Mucosa of descending colon (tissue), 3 donors: Measurements from ENCODE around the gene RELN. TPM values are rescaled to one million over a fixed set of nuclear protein-coding genes. Genes with fewer than 3 reads are reported as not detected.

Experiments
- ATAC-seq: fragments of 200-7000 bp; cut with Tn5 transposase; one replicate; pipeline ENCODE4 v1.9.1; 2020; ENCODE audit warnings: mild to moderate bottlenecking, moderate library complexity
- DNase-seq, 3 donors: peaks; one replicate each; pipeline ENCODE4 v3.0.0-alpha.2; 2020
- H3K36me3 ChIP-seq: fragments of 200-600 bp; one replicate; pipeline ENCODE4 v1.8.0; 2021; ENCODE audit warnings: low read depth, mild to moderate bottlenecking
- H3K4me1 ChIP-seq: fragments of 200-600 bp; one replicate; pipeline ENCODE4 v1.8.0; 2021; ENCODE audit warnings: low read depth, mild to moderate bottlenecking
- H3K4me3 ChIP-seq: fragments of 200-600 bp; one replicate; pipeline ENCODE4 v1.8.0; 2021; ENCODE audit warnings: mild to moderate bottlenecking
- H3K9me3 ChIP-seq: fragments of 200-600 bp; one replicate; pipeline ENCODE4 v1.8.0; 2021; ENCODE audit warnings: mild to moderate bottlenecking
- intact Hi-C, 2 donors: fragments of 100-400 bp; cut with DNase I in 1 of 2; cut with micrococcal nuclease in 1 of 2; formaldehyde crosslinking; loops; one replicate each; pipeline versions ENCODE4 v1.11.0 to v1.11.1; 2022; cut with DNase I, micrococcal nuclease
- total RNA-seq, 3 donors: library from RNA; stranded (reverse); fragmentation: NEBNext Ultra II Directional in 2 of 3; extraction: Animal tissue kit (Norgen Biotek cat#: 25700) in 2 of 3; gene quantifications; one replicate each; pipeline versions ENCODE4 v1.2.1 to v1.2.4, GENCODE V29; 2021 to 2023
- TF ChIP-seq, protein P1 (sequence below): fragments of 200-600 bp; IDR thresholded peaks from one replicate; pipeline ENCODE4 v1.8.0; 2022; ENCODE audit warnings: antibody characterized with exemption, mild to moderate bottlenecking
- donor health status: DM: no; HTN: no; CAD: no; lungs with moderate emphysema.
- donor health status: DM: no; HTN: no; CAD: no.
- donor health status: DM: no; HTN: yes; CAD: no.

Gene RELN
- total RNA-seq, 3 donors from 2014 or later = 1.1 to 4.4 (median 2.4) TPM

DNA sequence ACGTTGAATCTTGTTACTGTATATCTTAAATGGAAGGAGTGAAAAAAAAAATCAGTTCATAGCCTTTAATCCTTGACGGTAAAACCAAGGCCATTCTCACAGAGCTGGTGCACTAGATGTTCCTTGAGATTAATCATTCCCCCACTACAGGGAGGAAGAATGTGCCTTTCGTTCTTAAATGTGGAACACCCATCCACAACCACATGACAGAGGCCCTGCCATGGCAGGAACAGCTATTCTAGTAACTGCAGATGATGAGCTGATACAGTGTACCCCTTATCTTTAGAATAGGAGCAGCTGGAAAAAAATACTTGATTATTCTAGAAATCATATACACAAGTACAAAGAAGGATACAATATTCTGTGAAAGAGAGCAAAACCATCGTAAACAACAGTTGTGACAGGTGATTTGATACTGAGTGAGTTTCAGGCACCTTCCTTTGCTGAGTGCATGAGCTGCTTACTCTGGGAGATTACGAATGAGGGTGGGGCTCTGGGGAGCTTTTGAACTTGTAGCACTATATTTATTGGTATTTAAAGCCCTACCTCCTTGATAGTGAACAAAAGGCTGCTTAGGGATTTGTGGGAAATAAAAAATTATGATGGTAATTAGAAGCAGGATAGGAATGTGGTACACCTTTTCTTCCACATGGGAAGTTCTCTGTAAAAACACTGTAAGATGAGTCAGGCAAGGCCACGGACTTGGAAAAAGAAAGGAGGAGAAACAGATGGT, 299.1 kb downstream of the RELN start:
- ATAC-seq (no peak), DNase-seq (no peak)
- no peaks in the 10 kb centered on the region for H3K9me3 ChIP-seq
- no peaks in the 10 kb centered on the region for H3K4me1 ChIP-seq
- TF ChIP-seq, protein P1, sequence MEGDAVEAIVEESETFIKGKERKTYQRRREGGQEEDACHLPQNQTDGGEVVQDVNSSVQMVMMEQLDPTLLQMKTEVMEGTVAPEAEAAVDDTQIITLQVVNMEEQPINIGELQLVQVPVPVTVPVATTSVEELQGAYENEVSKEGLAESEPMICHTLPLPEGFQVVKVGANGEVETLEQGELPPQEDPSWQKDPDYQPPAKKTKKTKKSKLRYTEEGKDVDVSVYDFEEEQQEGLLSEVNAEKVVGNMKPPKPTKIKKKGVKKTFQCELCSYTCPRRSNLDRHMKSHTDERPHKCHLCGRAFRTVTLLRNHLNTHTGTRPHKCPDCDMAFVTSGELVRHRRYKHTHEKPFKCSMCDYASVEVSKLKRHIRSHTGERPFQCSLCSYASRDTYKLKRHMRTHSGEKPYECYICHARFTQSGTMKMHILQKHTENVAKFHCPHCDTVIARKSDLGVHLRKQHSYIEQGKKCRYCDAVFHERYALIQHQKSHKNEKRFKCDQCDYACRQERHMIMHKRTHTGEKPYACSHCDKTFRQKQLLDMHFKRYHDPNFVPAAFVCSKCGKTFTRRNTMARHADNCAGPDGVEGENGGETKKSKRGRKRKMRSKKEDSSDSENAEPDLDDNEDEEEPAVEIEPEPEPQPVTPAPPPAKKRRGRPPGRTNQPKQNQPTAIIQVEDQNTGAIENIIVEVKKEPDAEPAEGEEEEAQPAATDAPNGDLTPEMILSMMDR = no peak
- H3K36me3 ChIP-seq = no peaks in the 10 kb centered on the region
- intact Hi-C loops = no loop called here
- H3K4me3 ChIP-seq = no peak overlapping the region

DNA sequence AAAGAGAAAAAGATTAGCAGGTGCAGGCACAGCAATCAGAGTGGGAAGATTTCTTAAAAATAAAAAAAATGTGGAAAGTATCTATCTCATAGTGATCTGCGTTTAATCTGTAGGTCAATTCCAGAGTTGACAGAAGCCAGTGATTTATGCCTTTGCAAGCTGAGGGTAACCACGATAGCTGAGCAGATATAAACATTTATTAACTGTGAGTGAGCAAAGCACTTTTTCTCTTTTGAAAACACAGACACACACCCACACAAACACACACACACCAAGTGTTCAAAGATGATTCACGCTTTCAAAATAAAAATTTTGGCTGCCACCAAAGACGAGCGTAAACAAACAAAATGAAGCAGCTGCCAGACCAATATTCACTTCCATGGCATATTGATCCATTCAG, 300.2 kb downstream of the RELN start:
- Histone ChIP-seq H3K9me3 (no peaks in the 10 kb centered on the region), H3K4me1 (no peaks in the 10 kb centered on the region), H3K4me3 (no peak overlapping the region), H3K36me3 (no peaks in the 10 kb centered on the region)
- DNase-seq = no peak
- TF ChIP-seq, protein P1 = no peak
- intact Hi-C loops = no loop called here
- no peak for ATAC-seq

DNA sequence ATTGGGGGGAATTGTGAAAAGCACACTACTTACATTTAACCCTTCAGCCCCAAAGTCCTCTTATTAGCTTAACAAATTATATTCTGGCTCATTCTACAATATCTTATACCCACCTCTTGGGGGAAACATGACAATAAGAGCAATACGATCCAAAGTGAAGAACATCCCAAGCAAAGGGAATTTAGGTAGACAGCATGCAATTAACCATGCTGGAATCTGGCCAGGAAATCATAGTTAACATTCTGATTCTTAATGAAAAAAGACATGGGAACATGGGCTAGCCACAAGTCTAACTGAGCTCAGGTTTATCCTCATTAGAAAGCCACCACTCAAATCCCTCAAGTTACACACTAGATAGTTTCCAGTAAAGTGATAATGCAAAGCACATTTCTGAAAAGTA, 301.5 kb downstream of the RELN start:
- no peak overlapping the region for H3K4me3 ChIP-seq
- ATAC-seq = no peak
- intact Hi-C loops = no loop called here
- no peaks in the 10 kb centered on the region for H3K36me3 ChIP-seq
- no peaks in the 10 kb centered on the region for H3K9me3 ChIP-seq
- DNase-seq = no peak
- TF ChIP-seq, protein P1 = no peak
- H3K4me1 ChIP-seq = no peaks in the 10 kb centered on the region

DNA sequence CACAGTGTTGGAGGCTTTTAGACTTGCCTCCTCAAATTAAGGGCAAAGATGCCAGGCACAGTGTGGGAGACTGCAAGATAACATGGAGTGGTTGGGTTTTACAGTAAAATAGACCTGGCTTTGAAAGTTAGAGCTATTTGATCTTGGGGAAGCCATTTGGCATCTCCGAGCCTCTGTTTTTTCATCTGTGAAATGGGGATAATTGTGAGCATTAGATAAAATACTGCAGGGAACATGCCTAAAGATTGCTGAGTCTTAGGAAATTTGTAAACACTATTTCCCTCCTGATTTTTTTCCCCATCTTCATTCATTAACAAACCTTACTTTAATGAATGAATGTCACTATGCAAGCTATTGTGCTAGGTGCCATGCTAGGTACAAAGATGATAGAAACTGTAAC, 302.2 kb downstream of the RELN start:
- Histone ChIP-seq H3K4me3 (no peak overlapping the region), H3K9me3 (no peaks in the 10 kb centered on the region), H3K4me1 (no peaks in the 10 kb centered on the region), H3K36me3 (no peaks in the 10 kb centered on the region)
- TF ChIP-seq, protein P1 = no peak
- intact Hi-C loops = no loop called here
- ATAC-seq (no peak), DNase-seq (no peak)

DNA sequence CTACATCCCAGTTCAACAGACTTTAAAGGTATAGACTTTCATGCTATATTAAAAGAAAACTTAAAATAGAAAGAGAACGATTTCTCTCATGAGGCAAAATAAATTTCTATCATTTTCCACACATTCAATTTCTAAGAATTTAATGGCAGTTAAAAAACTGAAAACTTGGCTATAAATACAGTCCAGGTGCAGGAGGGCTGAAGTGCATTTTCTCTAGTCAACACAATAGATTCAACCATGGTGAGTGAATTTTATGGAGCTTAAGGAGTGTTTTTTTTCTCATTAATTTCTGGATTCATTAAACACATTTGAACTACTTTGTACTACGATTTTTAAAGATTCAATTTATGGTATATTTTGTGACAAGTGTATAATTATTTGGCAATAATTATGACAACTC, 302.7 kb downstream of the RELN start:
- Histone ChIP-seq H3K4me1 (no peaks in the 10 kb centered on the region), H3K9me3 (no peaks in the 10 kb centered on the region), H3K36me3 (no peaks in the 10 kb centered on the region), H3K4me3 (no peak overlapping the region)
- no peak for ATAC-seq
- TF ChIP-seq, protein P1 = no peak
- intact Hi-C loops = no loop called here
- no peak for DNase-seq

DNA sequence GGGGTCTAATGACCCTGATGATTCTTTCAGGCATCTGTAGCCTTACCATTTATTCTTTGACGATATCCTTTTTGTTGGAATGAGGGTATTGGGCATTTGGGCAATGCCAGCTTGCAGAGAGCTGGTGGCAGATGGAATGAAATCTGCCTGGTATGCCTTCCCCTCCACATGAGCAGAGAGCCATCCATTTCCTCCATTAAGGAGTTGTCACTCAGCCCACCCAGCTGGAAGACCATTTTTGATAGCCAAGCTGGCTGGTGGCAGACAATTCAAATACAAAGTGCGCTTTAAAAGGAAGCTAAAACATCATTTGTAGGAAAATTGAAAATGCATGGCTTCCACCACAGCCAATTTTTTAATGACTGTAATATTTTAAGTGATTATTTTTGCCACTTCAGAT, 303.4 kb downstream of the RELN start:
- ATAC-seq (no peak), DNase-seq (no peak)
- TF ChIP-seq, protein P1 = no peak
- H3K4me1 ChIP-seq = no peaks in the 10 kb centered on the region
- H3K36me3 ChIP-seq = no peaks in the 10 kb centered on the region
- intact Hi-C loops = no loop called here
- H3K4me3 ChIP-seq = no peak overlapping the region
- no peaks in the 10 kb centered on the region for H3K9me3 ChIP-seq
